GM12875 (cell line): ENCODE results near the gene EBLN1.

Source experiments
- H3K4me3 ChIP-seq: one replicate; pipeline ENCODE4 v1.5.1; 2011; ENCODE audit warnings: low read depth, low read length, control low read depth
- CTCF ChIP-seq: IDR thresholded peaks from 2 replicates; pipeline ENCODE4 v1.5.1; 2011; ENCODE audit warnings: low read depth, mild to moderate bottlenecking, control low read depth, inconsistent platforms, low read length, moderate library complexity, borderline replicate concordance; ENCODE audit not compliant: insufficient read depth

EBLN1 gene

DNA sequence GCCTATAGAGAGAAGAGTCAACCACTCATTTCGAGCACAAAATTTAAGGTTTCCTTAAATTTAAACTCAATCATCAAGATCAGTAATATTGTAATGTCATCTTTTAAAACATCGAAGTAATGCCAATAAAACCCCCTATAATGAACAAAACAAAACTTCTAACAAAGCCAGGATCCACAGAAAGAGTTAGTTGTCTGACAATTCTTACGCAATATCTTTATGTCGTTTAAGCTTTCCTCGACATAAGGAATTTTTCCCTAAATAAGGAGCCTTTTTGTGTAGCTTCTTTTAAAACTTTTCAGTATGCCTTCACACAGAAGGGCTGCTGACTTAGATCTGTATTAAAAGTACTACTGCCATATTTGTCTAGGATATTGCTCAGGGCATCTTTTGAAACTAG, 7.5 kb downstream of the EBLN1 start:
- no peak overlapping the region for H3K4me3 ChIP-seq
- TF ChIP-seq CTCF, result no peak

DNA sequence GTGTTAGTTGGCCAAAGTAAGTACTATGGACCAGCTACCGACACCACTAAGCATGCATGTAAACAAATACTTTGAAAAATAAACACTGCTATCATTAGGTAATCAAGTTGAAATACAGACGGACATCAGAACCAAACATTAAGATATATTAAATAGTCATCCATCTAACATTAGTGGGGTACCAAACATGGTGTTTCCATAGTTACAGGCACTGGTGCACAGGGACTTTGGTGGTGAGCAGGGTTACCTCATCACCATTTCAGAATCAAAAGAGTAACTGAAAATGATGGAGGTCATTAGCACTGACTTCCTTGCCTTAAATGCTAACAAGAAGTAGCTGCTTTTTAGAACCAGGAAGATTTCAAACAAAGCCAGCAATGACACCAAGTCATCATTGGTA, 23.9 kb downstream of the EBLN1 start:
- H3K4me3 ChIP-seq, result no peak overlapping the region
- no peak for TF ChIP-seq CTCF

GRCh38 chr10:22185586-22185985, 32.2 kb downstream of the EBLN1 start:
- H3K4me3 ChIP-seq, result no peak overlapping the region
- TF ChIP-seq CTCF, result no peak

DNA sequence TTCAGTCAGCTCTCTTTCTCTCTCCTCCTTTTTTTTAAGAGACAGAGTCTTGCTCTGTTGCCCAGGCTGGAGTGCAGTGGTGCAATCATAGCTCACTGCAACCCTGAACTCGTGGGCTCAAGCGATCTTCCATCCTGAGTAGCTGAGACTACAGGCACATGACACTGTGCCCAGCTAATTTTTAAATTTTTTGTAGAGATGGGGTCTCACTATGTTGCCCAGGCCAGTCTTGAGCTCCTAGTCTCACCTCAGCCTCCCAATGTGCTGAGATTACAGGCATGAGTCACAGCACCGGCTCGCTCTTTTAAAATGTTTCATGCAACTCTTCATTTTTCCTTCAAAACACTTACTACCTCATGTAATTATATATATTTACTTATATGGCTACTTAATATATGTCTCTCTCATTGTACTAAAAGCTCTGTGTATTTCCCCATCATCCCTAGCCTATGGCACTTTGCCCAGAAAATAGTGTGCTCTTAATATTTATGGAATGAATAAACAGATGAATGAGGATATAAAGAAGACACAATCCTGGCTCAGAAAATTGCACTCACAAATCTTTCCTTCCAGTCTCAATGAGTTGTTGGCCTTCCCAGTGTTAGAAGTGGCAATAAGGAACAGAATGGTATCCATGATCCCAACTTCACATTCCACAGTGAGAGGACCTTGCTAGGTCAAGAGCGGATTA, 33.9 kb downstream of the EBLN1 start:
- H3K4me3 ChIP-seq, result no peak overlapping the region
- no peak for TF ChIP-seq CTCF

DNA sequence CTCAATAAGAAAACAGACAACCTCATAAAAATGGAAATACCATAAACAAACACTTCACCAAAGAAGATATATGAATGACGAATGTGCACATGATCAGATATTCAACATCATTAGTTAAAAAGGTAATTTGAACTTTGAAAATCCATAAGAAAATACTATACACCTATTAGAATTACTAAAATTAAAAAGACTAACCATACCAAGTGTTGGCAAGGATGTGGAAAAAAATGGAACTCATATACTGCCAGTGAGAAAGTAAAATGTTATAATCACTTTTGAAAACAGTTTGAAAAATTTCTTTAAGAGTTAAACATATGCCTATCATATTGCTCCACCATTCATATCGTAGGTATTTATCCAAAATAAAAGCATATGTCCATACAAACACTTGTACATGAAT, 37.1 kb downstream of the EBLN1 start:
- H3K4me3 ChIP-seq, result no peak overlapping the region
- no peak for TF ChIP-seq CTCF

DNA sequence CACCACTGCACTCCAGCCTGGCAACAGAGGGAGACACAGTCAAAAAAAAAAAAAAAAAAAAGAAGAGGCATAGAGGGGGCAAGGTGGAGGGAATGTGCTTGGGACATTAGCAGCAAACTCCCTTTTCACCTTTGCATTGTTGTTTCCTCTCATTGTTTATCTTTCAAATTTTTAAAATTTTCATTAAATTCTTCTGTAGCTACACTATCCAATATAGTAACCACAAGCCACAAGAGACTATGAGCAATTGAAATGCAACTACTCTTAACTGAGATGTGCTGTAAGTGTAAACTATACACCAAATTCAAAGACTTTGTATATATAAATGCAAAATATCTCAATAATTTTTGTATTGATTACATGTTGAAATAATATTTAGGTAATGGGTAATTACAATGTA, 43.4 kb downstream of the EBLN1 start:
- H3K4me3 ChIP-seq, result no peak overlapping the region
- no peak for TF ChIP-seq CTCF

DNA sequence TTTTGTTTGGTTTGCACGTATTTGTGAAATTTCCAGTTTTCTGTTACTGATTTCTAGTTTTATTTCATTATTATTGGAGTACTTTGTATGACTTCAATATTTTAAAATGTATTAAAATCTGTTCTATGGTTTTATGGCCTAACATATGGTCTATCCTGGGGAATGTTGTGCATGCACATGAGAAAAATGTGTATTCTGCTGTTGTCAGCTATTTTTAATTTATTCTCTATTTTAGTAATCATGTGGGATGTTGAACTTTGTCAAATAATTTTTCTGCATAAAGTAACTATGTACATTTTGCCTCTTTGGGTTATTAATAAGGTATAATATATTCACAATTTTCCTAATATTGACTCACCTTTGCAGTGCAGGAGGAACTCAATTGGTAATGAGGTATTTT, 46.7 kb downstream of the EBLN1 start:
- TF ChIP-seq CTCF, result no peak
- no peak overlapping the region for H3K4me3 ChIP-seq
